Lung (tissue), 12 donors: ENCODE data around the gene APLNR. TPM values are rescaled to one million over a fixed set of nuclear protein-coding genes. Genes with fewer than 3 reads are reported as not detected.

Experiments
- ATAC-seq: fragments of 200-7000 bp; cut with Tn5 transposase; one replicate; pipeline ENCODE4 v1.9.1; 2020; ENCODE audit warnings: moderate number of reproducible peaks; ENCODE audit not compliant: insufficient read depth, low FRiP score
- DNase-seq, 3 donors: peaks; one replicate each; pipeline ENCODE4 v3.0.0-alpha.2; 2013 to 2017
- H3K27ac ChIP-seq, 2 donors: one replicate each; pipeline ENCODE4 v1.5.1; 2013; ENCODE audit warnings: mild to moderate bottlenecking in 2 of 2, moderate library complexity in 2 of 2, control low read depth in 1 of 2, inconsistent platforms in 1 of 2, low read depth in 1 of 2, low read length in 1 of 2
- H3K27me3 ChIP-seq, 3 donors: one replicate each; pipeline ENCODE4 v1.5.1; 2013; ENCODE audit warnings: low read length in 2 of 3; ENCODE audit not compliant: control insufficient read depth in 3 of 3, insufficient read depth in 3 of 3
- H3K36me3 ChIP-seq, 4 donors: one replicate each; pipeline ENCODE4 v1.5.1; 2013; ENCODE audit warnings: low read length in 4 of 4, mild to moderate bottlenecking in 1 of 4, moderate library complexity in 1 of 4; ENCODE audit not compliant: control insufficient read depth in 4 of 4, insufficient read depth in 4 of 4
- H3K4me1 ChIP-seq, 5 donors: one replicate each; pipeline ENCODE4 v1.5.1; 2013; ENCODE audit warnings: low read length in 5 of 5, mild to moderate bottlenecking in 2 of 5, moderate library complexity in 1 of 5; ENCODE audit not compliant: control insufficient read depth in 5 of 5, insufficient read depth in 5 of 5
- H3K4me3 ChIP-seq: one replicate; pipeline ENCODE4 v1.5.1; 2013; ENCODE audit warnings: mild to moderate bottlenecking, control low read depth, moderate library complexity
- H3K9ac ChIP-seq, 2 donors: one replicate each; pipeline ENCODE4 v1.5.1; 2013; ENCODE audit warnings: low read length in 2 of 2, control low read depth in 1 of 2; ENCODE audit not compliant: insufficient read depth in 1 of 2
- H3K9me3 ChIP-seq, 4 donors: one replicate each; pipeline ENCODE4 v1.5.1; 2013; ENCODE audit warnings: low read length in 3 of 4, mild to moderate bottlenecking in 1 of 4, moderate library complexity in 1 of 4; ENCODE audit not compliant: control insufficient read depth in 4 of 4, insufficient read depth in 3 of 4
- WGBS, 2 donors: extraction: QIAGEN DNeasy Blood & Tissue Kit; methylation state at CpG; one replicate each; pipeline ENCODE4 v1.1.7; 2013; 5-methylcytosine and 5-hydroxymethylcytosine counted together
- polyA plus RNA-seq, 2 donors: library from polyadenylated mRNA; stranded (reverse); fragments of 200-250 nt; gene quantifications; one replicate each; pipeline ENCODE4 v1.2.1, GENCODE V29; 2013
- total RNA-seq, 2 donors: library from RNA; depleted of rRNA in 1 of 2; stranded (reverse); fragments of >200 nt in 1 of 2; gene quantifications; one replicate each; pipeline ENCODE4 v1.2.1, GENCODE V29; 2014 to 2021
- TF ChIP-seq, protein P1 (sequence below): IDR thresholded peaks from 2 replicates; pipeline ENCODE4 v1.5.1; 2012; ENCODE audit warnings: mild to moderate bottlenecking; ENCODE audit errors: control extremely low read depth, extremely low read depth
- donor health status: control.
- donor health status: control.
- donor health status: Bipolar disorder and iron deficiency.
- donor health status: healthy.
- donor health status: DM: yes; HTN: yes; CAD: no.

APLNR gene
- total and polyA plus RNA-seq, 4 donors, result 0.39 to 93.8 (median 4.9) TPM

DNA sequence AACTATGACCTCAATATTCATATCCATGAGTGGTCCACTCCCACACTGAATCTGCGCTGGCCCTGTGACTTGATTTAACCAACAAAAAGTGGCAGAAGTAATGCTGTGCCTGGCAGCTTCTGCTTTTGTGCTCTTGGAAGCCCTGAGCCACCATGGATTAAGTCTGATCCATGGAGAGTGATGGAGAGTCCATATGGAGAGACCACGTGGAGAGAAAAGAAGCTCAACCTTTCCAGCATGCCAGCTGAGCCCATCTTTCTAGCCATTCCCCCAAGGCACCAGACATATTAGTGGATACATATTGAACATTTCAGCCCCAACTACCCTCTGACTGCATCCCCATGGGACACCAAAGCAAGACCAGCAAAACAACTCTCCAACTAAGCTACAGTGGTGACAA is 39.3 kb downstream of the APLNR start:
- H3K27ac ChIP-seq, result no peak overlapping the region
- TF ChIP-seq, protein P1, sequence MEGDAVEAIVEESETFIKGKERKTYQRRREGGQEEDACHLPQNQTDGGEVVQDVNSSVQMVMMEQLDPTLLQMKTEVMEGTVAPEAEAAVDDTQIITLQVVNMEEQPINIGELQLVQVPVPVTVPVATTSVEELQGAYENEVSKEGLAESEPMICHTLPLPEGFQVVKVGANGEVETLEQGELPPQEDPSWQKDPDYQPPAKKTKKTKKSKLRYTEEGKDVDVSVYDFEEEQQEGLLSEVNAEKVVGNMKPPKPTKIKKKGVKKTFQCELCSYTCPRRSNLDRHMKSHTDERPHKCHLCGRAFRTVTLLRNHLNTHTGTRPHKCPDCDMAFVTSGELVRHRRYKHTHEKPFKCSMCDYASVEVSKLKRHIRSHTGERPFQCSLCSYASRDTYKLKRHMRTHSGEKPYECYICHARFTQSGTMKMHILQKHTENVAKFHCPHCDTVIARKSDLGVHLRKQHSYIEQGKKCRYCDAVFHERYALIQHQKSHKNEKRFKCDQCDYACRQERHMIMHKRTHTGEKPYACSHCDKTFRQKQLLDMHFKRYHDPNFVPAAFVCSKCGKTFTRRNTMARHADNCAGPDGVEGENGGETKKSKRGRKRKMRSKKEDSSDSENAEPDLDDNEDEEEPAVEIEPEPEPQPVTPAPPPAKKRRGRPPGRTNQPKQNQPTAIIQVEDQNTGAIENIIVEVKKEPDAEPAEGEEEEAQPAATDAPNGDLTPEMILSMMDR, result no peak
- peaks cover 5 to 25% (median 15%) of the 10 kb centered on the region in 5 donors for H3K4me1 ChIP-seq
- DNase-seq (no peak), ATAC-seq (no peak)
- no peaks in the 10 kb centered on the region for H3K27me3 ChIP-seq
- no peak overlapping the region for H3K9ac ChIP-seq
- H3K4me3 ChIP-seq, result no peak overlapping the region
- no peaks in the 10 kb centered on the region for H3K9me3 ChIP-seq
- 78 to 90% methylated on average over 2 of the region's 2 CpGs for WGBS, 2 donors
- H3K36me3 ChIP-seq, result no peaks in the 10 kb centered on the region

DNA sequence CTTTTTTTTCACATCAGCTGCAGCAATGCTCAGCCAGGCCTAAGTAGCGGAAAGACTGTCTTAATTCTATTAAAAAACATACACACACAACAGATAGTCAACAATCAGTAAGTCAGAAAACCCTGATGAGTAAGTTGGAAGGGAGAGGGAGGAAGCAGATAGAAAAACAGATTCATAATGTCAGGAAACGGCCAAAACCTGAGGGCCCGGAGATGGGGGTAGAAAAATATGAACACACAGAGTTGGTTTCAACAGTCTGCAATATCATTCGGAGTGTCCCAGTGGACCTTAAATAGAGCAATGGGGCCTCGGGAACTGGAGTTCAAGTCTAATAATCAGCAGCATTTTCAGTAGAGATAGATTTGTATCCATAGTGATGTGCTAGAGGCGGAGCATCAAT is 40.5 kb downstream of the APLNR start:
- H3K9ac ChIP-seq, result no peak overlapping the region
- no peak for ATAC-seq
- 66 to 68% methylated on average over 6 of the region's 6 CpGs for WGBS, 2 donors
- no peaks in the 10 kb centered on the region for H3K36me3 ChIP-seq
- no peaks in the 10 kb centered on the region for H3K9me3 ChIP-seq
- TF ChIP-seq, protein P1, result no peak
- no peaks in the 10 kb centered on the region for H3K27me3 ChIP-seq
- peak overlapping the region in 1 of 2 donors; percentile 26 for H3K27ac ChIP-seq
- DNase-seq, result no peak
- no peak overlapping the region for H3K4me3 ChIP-seq
- H3K4me1 ChIP-seq, result peaks cover 2 to 15% (median 13%) of the 10 kb centered on the region in 5 donors

DNA sequence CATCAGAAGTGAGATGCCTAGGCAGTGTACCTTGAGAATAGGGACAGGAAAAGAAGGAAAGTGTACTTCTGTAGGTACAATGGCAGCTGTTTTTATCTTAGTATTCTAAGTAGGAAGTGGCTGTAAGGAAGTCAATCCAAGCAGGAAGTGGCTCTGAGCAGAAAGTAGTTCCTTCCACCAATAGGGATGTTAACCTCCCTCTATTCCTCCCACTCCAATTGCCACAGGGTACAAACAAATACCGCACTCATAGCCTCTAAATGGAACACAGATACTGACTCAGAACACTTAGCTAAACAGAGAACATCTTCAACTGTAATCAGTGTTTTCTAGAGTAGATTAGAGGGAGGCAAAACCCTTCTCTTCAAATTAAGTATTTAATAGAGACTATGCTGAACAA is 44.7 kb downstream of the APLNR start:
- H3K27me3 ChIP-seq, result no peaks in the 10 kb centered on the region
- no peaks in the 10 kb centered on the region for H3K36me3 ChIP-seq
- 41 to 61% methylated on average over 1 of the region's 1 CpG for WGBS, 2 donors
- no peak overlapping the region for H3K4me3 ChIP-seq
- H3K9me3 ChIP-seq, result peaks cover 0 to 3% (median 0%) of the 10 kb centered on the region in 4 donors
- peaks cover 0 to 6% (median 2%) of the 10 kb centered on the region in 5 donors for H3K4me1 ChIP-seq
- no peak overlapping the region for H3K27ac ChIP-seq
- H3K9ac ChIP-seq, result no peak overlapping the region
- DNase-seq, result no peak
- ATAC-seq, result no peak
- TF ChIP-seq, protein P1, result no peak
